DMS 273 (cell line): Measurements from ENCODE around the gene POTEM.
"Not testable (repeated sequence)": the region's sequence is repeated elsewhere in the genome, so short reads cannot be mapped to it uniquely, and the experiment has no call there.

Source experiments
- DNase-seq: peaks from one replicate; lab custom pipeline; 2025; ENCODE audit not compliant: unreplicated experiment; lab: John Stamatoyannopoulos, UW

POTEM gene

GRCh38 chr14:18967134-18967533 is at the start of gene POTEM:
Gene POTEM (plus strand): TSS chr14:18967434. CDS start chr14:18967486, 52 bp downstream.
- not testable (repeated sequence) for DNase-seq

- DNase-seq = not testable (repeated sequence)
Observed at GRCh38 chr14:18918345-18918744, 48.9 kb upstream of the POTEM start.

GRCh38 chr14:18920052-18920451 is 47.2 kb upstream of the POTEM start:
- not testable (repeated sequence) for DNase-seq

GRCh38 chr14:18921055-18921701 is 46.1 kb upstream of the POTEM start:
- DNase-seq = not testable (repeated sequence)

GRCh38 chr14:18936848-18937247 is 30.4 kb upstream of the POTEM start:
- not testable (repeated sequence) for DNase-seq

GRCh38 chr14:18938733-18939132 is 28.5 kb upstream of the POTEM start:
- DNase-seq = not testable (repeated sequence)

GRCh38 chr14:18949939-18950338 is 17.3 kb upstream of the POTEM start:
- not testable (repeated sequence) for DNase-seq

- not testable (repeated sequence) for DNase-seq
Observed at GRCh38 chr14:18953085-18953484, 14.1 kb upstream of the POTEM start.

GRCh38 chr14:18955816-18956215 is 11.4 kb upstream of the POTEM start:
- DNase-seq = not testable (repeated sequence)

- DNase-seq = not testable (repeated sequence)
Observed at GRCh38 chr14:18961576-18961975, 5.7 kb upstream of the POTEM start.

GRCh38 chr14:18962143-18962542 is 5.1 kb upstream of the POTEM start:
- not testable (repeated sequence) for DNase-seq

GRCh38 chr14:18963276-18963675 is 4.0 kb upstream of the POTEM start:
- not testable (repeated sequence) for DNase-seq

GRCh38 chr14:18964878-18965277 is 2.4 kb upstream of the POTEM start:
- DNase-seq = not testable (repeated sequence)

GRCh38 chr14:19002566-19002965 is 35.3 kb downstream of the POTEM start:
- not testable (repeated sequence) for DNase-seq

GRCh38 chr14:19006490-19006889 is 39.3 kb downstream of the POTEM start:
- DNase-seq = not testable (repeated sequence)

- DNase-seq = not testable (repeated sequence)
Observed at GRCh38 chr14:19007678-19008077, 40.4 kb downstream of the POTEM start.

GRCh38 chr14:19011029-19011428 is 43.8 kb downstream of the POTEM start:
- not testable (repeated sequence) for DNase-seq

GRCh38 chr14:19011703-19012102 is 44.5 kb downstream of the POTEM start:
- DNase-seq = not testable (repeated sequence)

- DNase-seq = not testable (repeated sequence)
Observed at GRCh38 chr14:19015185-19015584, 48.0 kb downstream of the POTEM start.

GRCh38 chr14:19025080-19025589 is 57.9 kb downstream of the POTEM start:
- DNase-seq = not testable (repeated sequence)

GRCh38 chr14:19026649-19027351 is 59.6 kb downstream of the POTEM start:
- not testable (repeated sequence) for DNase-seq

GRCh38 chr14:19027895-19028294 is 60.7 kb downstream of the POTEM start:
- DNase-seq = not testable (repeated sequence)
